B cell (primary cell): Measurements from ENCODE around the gene CNN1. TPM values are rescaled to one million over a fixed set of nuclear protein-coding genes. Genes with fewer than 3 reads are reported as not detected.
"Not testable (repeated sequence)": the region's sequence is repeated elsewhere in the genome, so short reads cannot be mapped to it uniquely, and the experiment has no call there.

Source experiments
- ATAC-seq: fragments of 200-7000 bp; cut with Tn5 transposase; one replicate; pipeline ENCODE4 v1.10.0; 2021; ENCODE audit warnings: low read depth, mild to moderate bottlenecking, moderate number of reproducible peaks, moderate library complexity
- CTCF ChIA-PET: fragments of 350-600 bp; sonication (Branson Sonifier 250); formaldehyde crosslinking; loops from one replicate; lab custom pipeline; 2021; ENCODE audit warnings: antibody characterized with exemption, inconsistent platforms; lab: Charles Lee
- POLR2A ChIA-PET: fragments of 350-600 bp; sonication (Branson Sonifier 250); formaldehyde crosslinking; loops from one replicate; lab custom pipeline; 2021; ENCODE audit warnings: antibody characterized with exemption; lab: Charles Lee
- DNase-seq: peaks from one replicate; pipeline ENCODE4 v3.0.0; 2013
- H2AFZ ChIP-seq: 2 replicates; pipeline ENCODE4 v1.6.1; 2012; ENCODE audit warnings: mild to moderate bottlenecking, low read depth, low read length; ENCODE audit not compliant: insufficient read depth, poor library complexity, severe bottlenecking
- H3K27ac ChIP-seq, 2 donors: 1 replicate in 1 of 2; 2 replicates in 1 of 2; pipeline ENCODE4 v1.5.1; 2012 to 2013; ENCODE audit warnings: low read length in 2 of 2, mild to moderate bottlenecking in 2 of 2, moderate library complexity in 1 of 2
- H3K27me3 ChIP-seq, 4 experiments: fragments of 200-600 bp in 1 of 4; sonication (generic) in 1 of 4; replicated peaks in 1 of 4; 1 replicate in 2 of 4; 2 replicates in 2 of 4; pipeline versions ENCODE4 v1.6.1 to v1.7.0; 2013 to 2016; ENCODE audit warnings: low read length in 3 of 4, mild to moderate bottlenecking in 2 of 4, mixed read lengths in 1 of 4, moderate library complexity in 1 of 4; ENCODE audit not compliant: insufficient read depth in 4 of 4, control insufficient read depth in 3 of 4; ENCODE audit errors: control extremely low read depth in 1 of 4
- H3K36me3 ChIP-seq, 2 experiments: replicated peaks in 1 of 2; 1 replicate in 1 of 2; 2 replicates in 1 of 2; pipeline versions ENCODE4 v1.6.1 to v1.7.1; 2013; ENCODE audit warnings: low read length in 1 of 2; ENCODE audit not compliant: insufficient read depth in 2 of 2, control insufficient read depth in 1 of 2; ENCODE audit errors: control extremely low read depth in 1 of 2, extremely low read depth in 1 of 2
- H3K4me1 ChIP-seq, 2 donors: fragments of 200-600 bp in 1 of 2; sonication (generic) in 1 of 2; 1 replicate in 1 of 2; 2 replicates in 1 of 2; pipeline versions ENCODE4 v1.5.1 to v1.6.1; 2013 to 2017; ENCODE audit warnings: low read length in 2 of 2; ENCODE audit not compliant: control insufficient read depth in 2 of 2, insufficient read depth in 2 of 2
- H3K4me2 ChIP-seq: replicated peaks from 2 replicates; pipeline ENCODE3; 2012; ENCODE audit warnings: mild to moderate bottlenecking, low read depth, low read length; ENCODE audit not compliant: poor library complexity, severe bottlenecking
- H3K4me3 ChIP-seq, 5 experiments: fragments of 200-600 bp in 1 of 5; sonication (generic) in 1 of 5; 1 replicate in 3 of 5; 2 replicates in 2 of 5; pipeline versions ENCODE4 v1.5.1 to v1.7.0; 2011 to 2016; ENCODE audit warnings: low read length in 4 of 5, mild to moderate bottlenecking in 4 of 5, low read depth in 2 of 5, control low read depth in 1 of 5, moderate library complexity in 1 of 5; ENCODE audit not compliant: insufficient read depth in 1 of 5; ENCODE audit errors: control extremely low read depth in 1 of 5, extremely low read depth in 1 of 5
- H3K79me2 ChIP-seq: fragments of 200-600 bp; sonication (generic); one replicate; pipeline ENCODE4 v1.6.0; 2016; ENCODE audit warnings: low read length; ENCODE audit not compliant: control insufficient read depth, insufficient read depth
- H3K9ac ChIP-seq: fragments of 200-600 bp; sonication (generic); 2 replicates; pipeline ENCODE4 v1.6.1; 2017; ENCODE audit warnings: mild to moderate bottlenecking, low read length, moderate library complexity
- H3K9me3 ChIP-seq, 3 donors: one replicate each; pipeline versions ENCODE4 v1.6.1 to v1.7.1; 2013; ENCODE audit warnings: low read length in 2 of 3; ENCODE audit not compliant: control insufficient read depth in 2 of 3, insufficient read depth in 1 of 3; ENCODE audit errors: control extremely low read depth in 1 of 3
- H4K20me1 ChIP-seq: 2 replicates; pipeline ENCODE4 v1.6.0; 2012; ENCODE audit warnings: mild to moderate bottlenecking, low read length; ENCODE audit not compliant: insufficient read depth, control insufficient read depth, poor library complexity, severe bottlenecking
- H3K27ac Mint-ChIP-seq: one replicate; pipeline ENCODE4 v1.8.0; 2021; ENCODE audit warnings: mixed read lengths
- H3K27me3 Mint-ChIP-seq: one replicate; pipeline ENCODE4 v1.8.0; 2021; ENCODE audit warnings: mixed read lengths
- H3K4me1 Mint-ChIP-seq: one replicate; pipeline ENCODE4 v1.8.0; 2021; ENCODE audit warnings: mixed read lengths
- H3K4me3 Mint-ChIP-seq: one replicate; pipeline ENCODE4 v1.8.0; 2021; ENCODE audit warnings: mixed read lengths
- H3K9me3 Mint-ChIP-seq: one replicate; pipeline ENCODE4 v1.8.0; 2022; ENCODE audit warnings: mixed read lengths; ENCODE audit not compliant: insufficient read depth
- WGBS: methylation state at CpG from one replicate; pipeline ENCODE4 v1.1.5; 2013; ENCODE audit warnings: missing lambda C conversion rate; ENCODE audit not compliant: insufficient coverage; 5-methylcytosine and 5-hydroxymethylcytosine counted together
- intact Hi-C: fragments of 100-400 bp; cut with micrococcal nuclease; formaldehyde crosslinking; loops from one replicate; pipeline ENCODE4 v1.10.0; 2022
- polyA plus RNA-seq: library from polyadenylated mRNA; depleted of rRNA; stranded (reverse); fragments of >200 nt; gene quantifications from 2 replicates; pipeline ENCODE4 v1.2.3, GENCODE V29; 2012
- total RNA-seq, 2 donors: library from RNA; stranded (reverse); fragments of 120-200 nt in 1 of 2; gene quantifications; 1 replicate in 1 of 2; 2 replicates in 1 of 2; pipeline versions ENCODE4 v1.2.3 to v1.2.4, GENCODE V29; 2013 to 2022

Gene CNN1
- total and polyA plus RNA-seq, 2 donors (not counting 1 experiment from before 2014, with no cell fraction given): not detected

DNA sequence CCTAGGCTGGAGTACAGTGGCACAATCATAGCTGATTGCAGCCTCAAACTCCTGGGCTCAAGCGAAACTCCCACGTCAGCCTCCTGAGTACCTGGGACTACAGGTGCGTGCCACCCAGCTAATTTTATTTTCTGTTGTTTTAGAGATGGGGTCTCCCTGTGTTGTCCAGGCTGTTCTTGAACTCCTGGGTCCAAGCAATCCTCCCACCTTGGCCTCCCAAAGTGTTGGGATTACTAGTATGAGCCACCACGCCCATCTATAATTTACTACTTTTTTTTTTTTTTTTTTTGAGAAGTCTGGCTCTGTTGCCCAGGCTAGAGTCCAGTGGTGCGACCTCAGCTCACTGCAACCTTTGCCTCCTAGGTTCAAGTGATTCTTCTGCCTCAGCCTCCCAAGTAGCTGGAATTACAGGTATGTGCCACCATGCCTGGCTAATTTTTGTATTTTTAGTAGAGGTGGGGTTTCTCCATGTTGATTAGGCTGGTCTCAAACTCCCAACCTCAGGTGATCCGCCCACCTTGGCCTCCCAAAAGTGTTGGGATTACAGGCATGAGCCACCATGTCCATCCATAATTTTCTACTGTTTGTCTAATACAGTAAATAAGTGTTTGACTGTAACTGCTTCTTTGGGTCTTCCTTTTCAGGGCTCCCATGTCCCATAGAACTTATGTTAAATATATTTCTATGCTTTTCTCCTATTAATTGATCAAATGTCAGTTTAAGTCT, 25.6 kb downstream of the CNN1 start:
- Mint-ChIP-seq H3K4me3 (peak overlapping the region; percentile 73), H3K4me1 (peaks cover 62% of the 10 kb centered on the region), H3K27ac (peak overlapping the region; percentile 88)
- not testable (repeated sequence) for H3K4me3 ChIP-seq, DNase-seq, H3K9me3 Mint-ChIP-seq, H3K9ac ChIP-seq, H3K79me2 ChIP-seq, H3K27me3 Mint-ChIP-seq, H2AFZ ChIP-seq, ATAC-seq, H3K36me3 ChIP-seq, H4K20me1 ChIP-seq, H3K27me3 ChIP-seq, H3K9me3 ChIP-seq
- ChIA-PET CTCF (interaction anchor here (0.7 to 10.7 kb wide), 4 partner anchors 11 to 1404 kb away, joined by 3 to 289 read pairs (median 3); no protein-coding TSS in a partner anchor), POLR2A (interaction anchor here (0.7 kb wide), 1 partner anchor 21 kb away, joined by 4 read pairs; no protein-coding TSS in a partner anchor)
- Histone ChIP-seq H3K27ac (peak overlapping the region; percentile 16 to 67), H3K4me2 (peak overlapping the region; percentile 48), H3K4me1 (peaks cover 53 to 81% of the 10 kb centered on the region in 2 donors)
- no CpG with 5 or more reads among the region's 6 CpGs for WGBS
- intact Hi-C loops: loop anchor here (5.0 kb wide), 1 partner anchor 248 kb away; the partner anchor contains the start of gene ZNF440

DNA sequence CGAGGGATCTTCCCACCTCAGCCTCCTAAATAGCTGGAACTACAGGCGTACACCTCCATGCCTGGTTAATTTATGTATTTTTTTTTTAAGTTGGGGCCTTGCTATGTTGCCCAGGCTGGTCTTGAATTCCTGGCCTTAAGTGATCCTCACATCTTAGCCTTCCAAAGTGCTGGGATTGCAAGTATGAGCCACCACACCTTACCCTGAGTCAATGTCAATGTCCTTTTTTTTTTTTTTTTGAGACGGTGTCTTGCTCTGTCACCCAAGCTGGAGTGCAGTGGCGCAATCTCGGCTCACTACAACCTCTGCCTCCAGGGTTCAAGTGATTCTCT, 27.0 kb downstream of the CNN1 start:
- intact Hi-C loops: not testable (repeated sequence)

More for the DNA sequence above, 27.0 kb downstream of the CNN1 start:
- not testable (repeated sequence) for H3K9me3 Mint-ChIP-seq, DNase-seq, ATAC-seq, H3K9me3 ChIP-seq, H3K27me3 Mint-ChIP-seq, H2AFZ ChIP-seq, H3K27me3 ChIP-seq, H3K4me3 ChIP-seq, H3K9ac ChIP-seq, H4K20me1 ChIP-seq, H3K36me3 ChIP-seq, H3K4me3 Mint-ChIP-seq, H3K79me2 ChIP-seq
- ChIA-PET CTCF (interaction anchor here (1.2 to 1.4 kb wide), 2 partner anchors 20 to 25 kb away, joined by 5 read pairs; no protein-coding TSS in a partner anchor), POLR2A (interaction anchor here (0.6 to 0.7 kb wide), 2 partner anchors 12 to 234 kb away, joined by 3 to 4 read pairs; no protein-coding TSS in a partner anchor)
- H3K4me1 ChIP-seq: peaks cover 53 to 77% of the 10 kb centered on the region in 2 donors
- H3K27ac Mint-ChIP-seq: peak overlapping the region; percentile 74
- H3K27ac ChIP-seq: peak overlapping the region in 1 of 2 donors; percentile 67
- no CpG with 5 or more reads among the region's 5 CpGs for WGBS
- peak overlapping the region; percentile 19 for H3K4me2 ChIP-seq
- H3K4me1 Mint-ChIP-seq: peaks cover 65% of the 10 kb centered on the region
